Measurements from ENCODE around the gene RGPD3.
"Not testable (repeated sequence)": the region's sequence is repeated elsewhere in the genome, so short reads cannot be mapped to it uniquely, and the experiment has no call there.

Gene RGPD3

DNA sequence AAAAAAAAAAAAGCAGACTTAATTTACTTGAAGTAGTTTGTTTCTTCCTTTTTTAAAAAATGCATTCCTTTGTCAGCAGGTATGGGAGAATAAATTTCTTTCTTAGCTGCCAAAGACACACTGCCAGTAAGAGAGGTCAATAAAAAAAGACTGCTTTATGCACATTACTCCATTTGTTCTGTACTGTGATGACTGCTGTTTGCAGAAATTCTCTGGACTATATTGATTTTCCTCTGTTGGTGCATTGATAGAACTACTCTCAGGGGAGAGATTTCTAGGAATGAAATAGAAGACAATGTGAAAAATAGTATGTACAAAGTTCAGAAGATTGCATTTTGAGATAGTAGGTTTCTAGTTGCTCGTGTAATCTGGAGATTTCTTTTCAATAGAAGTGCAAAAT lies 11.3 kb upstream of the RGPD3 start:
- not testable (repeated sequence) for DNase-seq

GRCh38 chr2:106477647-106478046 lies 9.4 kb upstream of the RGPD3 start:
- not testable (repeated sequence) for DNase-seq

DNA sequence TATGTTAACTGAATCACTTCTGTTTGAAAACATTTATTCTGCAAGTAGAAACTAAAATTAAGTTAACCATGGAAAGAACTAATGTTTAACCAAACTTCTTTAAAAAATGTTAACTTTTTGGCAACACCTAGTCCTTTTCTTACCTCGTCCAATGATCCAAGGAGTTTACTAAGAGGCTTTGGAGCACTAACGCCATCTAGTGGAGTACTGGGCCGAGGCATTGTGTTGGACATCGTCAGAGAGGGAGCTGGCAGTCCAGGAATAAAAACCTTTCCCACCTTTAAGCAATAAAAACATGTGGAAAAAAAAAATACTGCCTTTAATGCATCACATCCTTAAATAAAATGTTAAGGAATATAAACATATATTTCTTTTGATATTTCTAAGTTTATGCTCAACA lies 2.4 kb upstream of the RGPD3 start:
- DNase-seq, result not testable (repeated sequence)

DNA sequence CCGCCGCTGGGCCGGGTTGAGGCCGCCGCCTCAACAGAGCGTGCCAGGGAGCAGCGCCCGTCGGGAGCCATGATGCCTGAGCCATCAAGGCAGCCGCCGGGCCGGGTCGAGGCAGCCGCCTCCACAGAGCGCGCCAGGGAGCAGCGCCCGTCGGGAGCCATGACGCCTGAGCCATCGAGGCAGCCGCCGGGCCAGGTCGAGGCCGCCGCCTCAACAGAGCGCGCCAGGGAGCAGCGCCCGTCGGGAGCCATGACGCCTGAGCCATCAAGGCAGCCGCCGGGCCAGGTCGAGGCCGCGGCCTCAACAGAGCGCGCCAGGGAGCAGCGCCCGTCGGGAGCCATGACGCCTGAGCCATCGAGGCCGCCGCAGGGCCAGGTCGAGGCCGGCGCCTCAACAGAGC lies 697 bp downstream of the RGPD3 start:
- not testable (repeated sequence) for DNase-seq

DNA sequence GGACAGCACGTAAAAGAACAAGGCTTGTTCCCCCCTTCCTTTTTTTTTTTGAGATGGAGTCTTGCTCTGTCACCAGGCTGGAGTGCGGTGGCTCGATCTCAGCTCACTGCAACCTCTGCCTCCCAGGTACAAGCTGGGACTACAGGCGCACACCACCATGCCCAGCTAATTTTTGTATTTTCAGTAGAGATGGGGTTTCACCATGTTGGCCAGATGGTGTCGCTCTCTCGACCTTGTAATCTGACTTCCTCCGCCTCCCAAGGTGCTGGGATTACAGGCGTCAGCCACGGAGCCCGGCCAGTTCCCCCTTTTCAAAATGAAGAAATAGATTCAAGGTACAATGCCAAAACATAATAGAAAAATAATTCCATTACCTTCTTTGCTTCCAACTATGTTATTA lies 6.3 kb downstream of the RGPD3 start:
- not testable (repeated sequence) for DNase-seq

GRCh38 chr2:106390680-106391079 lies 77.5 kb downstream of the RGPD3 start:
- DNase-seq, result not testable (repeated sequence)

DNA sequence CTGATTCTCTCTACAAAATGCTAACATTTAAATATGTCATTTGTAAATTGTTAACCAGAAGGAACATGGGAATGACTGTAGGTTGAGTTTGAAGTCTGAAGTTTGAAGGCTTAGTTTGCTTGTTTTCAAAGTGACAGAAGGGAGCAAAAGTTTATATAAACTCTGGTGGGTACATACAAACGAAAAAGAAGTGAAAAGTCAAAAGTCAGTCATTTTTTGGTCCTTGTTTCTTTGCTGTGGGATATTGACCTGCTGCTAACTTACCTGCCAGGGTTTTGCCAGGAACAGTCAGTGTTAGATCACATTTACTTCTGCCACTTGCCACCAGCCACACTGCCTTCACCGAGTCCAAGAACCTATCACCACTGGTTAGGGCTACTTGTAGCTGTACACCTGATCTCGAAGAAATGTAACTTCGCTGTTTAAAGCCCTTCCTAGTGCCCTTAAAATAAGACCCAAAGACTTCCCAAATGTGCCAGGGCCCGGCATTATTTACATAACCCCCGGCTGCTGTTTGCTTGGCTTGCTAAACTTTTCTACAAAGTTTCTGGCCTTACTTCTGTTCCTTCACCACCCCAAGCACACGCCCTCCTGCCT lies 79.3 kb downstream of the RGPD3 start:
- DNase-seq, result not testable (repeated sequence)

DNA sequence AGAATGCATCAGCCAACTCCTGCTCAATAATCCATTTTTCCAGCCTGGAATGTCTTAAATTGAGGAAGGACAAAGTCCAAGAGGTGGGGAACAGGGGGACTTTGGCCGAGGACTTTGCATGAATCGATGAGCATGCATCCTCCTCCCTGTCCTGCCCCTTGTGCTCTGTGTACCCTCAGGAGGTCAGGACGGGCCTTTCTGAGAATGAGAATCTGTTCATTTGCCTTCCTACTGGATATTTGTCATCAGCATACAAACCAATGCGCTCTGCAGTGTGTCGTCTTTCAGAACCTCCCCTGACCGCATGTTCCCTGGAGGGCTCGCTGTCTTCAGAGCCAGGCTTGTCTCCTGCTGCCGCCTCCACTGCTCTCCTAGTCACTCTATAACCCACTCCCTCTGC lies 83.7 kb downstream of the RGPD3 start:
- not testable (repeated sequence) for DNase-seq

- not testable (repeated sequence) for DNase-seq
Observed at GRCh38 chr2:106381867-106382266, 86.3 kb downstream of the RGPD3 start.

GRCh38 chr2:106379567-106379966 lies 88.6 kb downstream of the RGPD3 start:
- DNase-seq, result not testable (repeated sequence)

GRCh38 chr2:106369182-106369581 lies 99.0 kb downstream of the RGPD3 start:
- DNase-seq, result not testable (repeated sequence)

GRCh38 chr2:106366204-106366885 lies 101.9 kb downstream of the RGPD3 start:
- no peak for DNase-seq

GRCh38 chr2:106363791-106364190 lies 104.4 kb downstream of the RGPD3 start:
- no peak for DNase-seq

GRCh38 chr2:106362789-106363188 lies 105.4 kb downstream of the RGPD3 start:
- no peak for DNase-seq

- DNase-seq, result no peak
Observed at GRCh38 chr2:106359512-106359911, 108.7 kb downstream of the RGPD3 start.

DNA sequence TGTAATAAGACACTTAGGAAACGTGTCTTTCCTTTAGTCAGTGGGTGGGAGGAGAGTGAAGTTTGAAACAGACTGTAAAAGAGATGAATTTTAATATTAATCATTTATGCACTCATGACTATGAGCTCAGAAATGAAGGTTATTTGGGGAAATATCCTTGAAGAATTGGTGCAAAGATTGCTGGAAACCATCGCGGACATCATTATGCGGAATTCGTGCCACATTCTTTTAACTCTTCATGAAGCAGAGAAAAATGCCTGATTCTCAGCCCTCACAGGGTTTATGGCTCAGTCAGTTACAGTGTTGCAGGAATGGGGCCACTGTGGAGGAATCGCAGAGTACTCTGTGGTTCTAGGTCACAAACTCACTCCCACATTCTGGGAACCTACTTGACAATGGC lies 109.7 kb downstream of the RGPD3 start:
- no peak for DNase-seq

GRCh38 chr2:106358081-106358480 lies 110.1 kb downstream of the RGPD3 start:
- no peak for DNase-seq

DNA sequence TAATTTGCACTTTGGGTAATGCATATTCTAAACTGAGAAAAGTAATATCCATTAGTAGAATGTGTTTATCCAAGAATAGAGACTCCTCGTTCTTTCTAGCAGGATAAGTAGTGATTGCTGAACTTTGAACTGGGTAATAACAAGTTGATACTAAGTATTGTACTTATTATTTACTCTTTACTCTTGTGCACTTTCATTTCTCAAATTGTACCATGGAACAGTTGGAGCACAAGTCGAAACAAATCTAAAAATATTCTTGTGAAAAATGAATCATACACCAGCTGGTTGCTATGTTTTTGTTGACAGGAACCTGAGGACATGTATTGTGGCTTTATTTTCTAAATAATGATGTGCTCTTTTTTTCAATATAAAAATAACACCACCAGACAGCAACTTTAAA lies 111.9 kb downstream of the RGPD3 start:
- no peak for DNase-seq

DNA sequence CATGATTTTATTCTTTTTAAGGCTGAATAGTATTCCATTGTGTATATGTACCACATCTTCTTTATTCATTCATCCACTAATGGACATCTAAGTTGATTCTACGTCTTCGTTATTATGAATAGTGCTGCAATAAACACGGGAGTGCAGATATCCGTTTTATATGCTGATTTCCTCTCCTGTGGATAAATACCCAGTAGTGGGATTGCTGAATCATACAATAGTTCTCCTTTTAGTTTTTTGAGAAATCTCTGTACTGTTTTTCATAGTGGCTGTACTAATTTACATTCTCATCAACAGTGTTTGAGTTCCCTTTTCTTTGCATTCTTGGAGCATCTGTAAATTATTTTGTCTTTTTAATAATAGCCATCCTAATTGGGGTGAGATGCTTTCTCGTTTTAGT lies 114.5 kb downstream of the RGPD3 start:
- DNase-seq, result no peak

DNA sequence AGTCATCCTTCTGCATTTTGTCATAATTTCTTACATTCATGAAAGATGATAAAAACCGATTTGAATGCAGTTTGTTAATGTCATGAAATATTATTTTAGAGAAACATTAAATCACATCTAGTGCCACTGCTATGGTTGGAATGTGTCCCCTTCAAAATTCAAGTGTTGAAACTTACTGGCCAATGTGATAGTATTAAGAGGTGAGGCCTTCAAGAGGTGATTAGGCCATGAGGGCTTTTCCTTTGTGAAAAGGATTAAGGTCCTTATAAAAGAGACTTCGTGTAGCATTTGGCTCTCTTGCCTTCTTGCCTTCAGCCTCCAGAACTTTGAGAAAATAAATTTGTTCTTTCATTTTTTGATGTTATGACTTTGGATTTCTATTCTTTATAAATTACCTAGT lies 117.2 kb downstream of the RGPD3 start:
- no peak for DNase-seq

DNA sequence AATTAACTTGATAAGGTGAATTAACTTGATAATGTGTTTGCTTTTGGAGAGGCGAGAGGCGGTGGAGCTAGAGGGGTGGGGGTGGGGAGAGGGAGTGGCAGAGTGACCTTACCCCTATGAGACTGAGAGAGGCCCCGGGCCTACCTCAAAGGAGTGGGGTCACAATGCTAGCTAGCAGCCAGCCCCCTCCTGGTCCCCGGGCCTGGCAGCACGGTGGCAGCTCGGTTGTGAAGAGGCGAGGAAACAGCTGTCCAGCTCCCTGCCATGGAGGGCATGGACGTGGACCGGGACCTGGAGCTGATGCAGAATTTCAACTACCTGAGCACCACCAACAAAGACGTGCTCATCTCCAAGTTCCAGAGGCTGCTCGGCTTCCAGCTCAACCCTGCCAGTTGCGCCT lies 123.9 kb downstream of the RGPD3 start:
- no peak for DNase-seq

DNA sequence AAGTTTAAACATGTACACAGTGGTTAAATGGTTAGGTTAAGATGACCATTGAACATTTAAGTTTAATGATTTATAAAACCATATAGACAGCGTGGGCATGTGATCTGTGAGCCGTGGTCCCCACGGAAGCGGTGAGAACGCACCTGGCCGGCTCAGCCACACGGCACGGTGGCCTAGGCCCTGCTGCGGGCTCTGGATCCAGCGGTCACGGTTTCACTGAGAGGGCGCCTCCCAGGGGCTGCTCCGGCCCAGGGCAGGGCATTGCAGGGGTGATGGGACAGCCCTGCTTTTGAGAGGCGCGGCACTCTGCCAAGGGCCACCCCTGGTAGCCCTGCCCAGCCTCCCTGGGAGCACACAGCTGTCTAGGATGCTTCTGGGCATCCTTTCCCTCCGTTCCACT lies 124.9 kb downstream of the RGPD3 start:
- no peak for DNase-seq

- DNase-seq, result no peak
Observed at GRCh38 chr2:106342831-106343251, 125.4 kb downstream of the RGPD3 start.

DNA sequence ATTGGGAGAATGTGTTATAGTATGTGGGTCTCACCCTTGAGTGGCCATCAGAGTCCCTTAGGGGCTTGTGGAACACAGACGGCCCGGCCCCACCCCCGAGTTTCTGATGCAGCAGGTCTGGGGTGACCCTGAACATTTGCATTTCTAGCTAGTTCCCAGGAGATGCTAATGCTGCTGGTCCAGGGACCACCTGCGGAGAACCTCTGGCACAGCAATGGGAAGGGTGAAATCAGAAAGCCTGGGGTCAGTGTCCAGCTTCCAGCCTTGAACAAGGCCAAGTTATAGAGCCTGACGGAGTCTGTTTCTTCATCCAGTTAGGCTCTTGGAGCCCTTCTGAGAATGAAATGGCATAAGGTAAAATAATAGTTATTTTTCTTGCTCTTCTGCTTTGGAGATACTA lies 126.5 kb downstream of the RGPD3 start:
- no peak for DNase-seq

All from activated naive CD4-positive, alpha-beta T cell (primary cell).